GM12873 (cell line): ENCODE data around the gene CNTNAP2.

Experiments used
- CTCF ChIP-seq: IDR thresholded peaks from 2 replicates; pipeline ENCODE4 v1.5.1; 2012; ENCODE audit warnings: low read depth, mild to moderate bottlenecking, moderate library complexity, low read length, control low read depth; ENCODE audit not compliant: insufficient read depth; ENCODE audit errors: missing control alignments

The CNTNAP2 gene

GRCh38 chr7:147759327-147759943 is 1642.8 kb downstream of the CNTNAP2 start:
- TF ChIP-seq CTCF = no peak

GRCh38 chr7:147765301-147765700 is 1648.7 kb downstream of the CNTNAP2 start:
- no peak for TF ChIP-seq CTCF

- TF ChIP-seq CTCF = no peak
Measured at GRCh38 chr7:147771344-147771743, 1654.7 kb downstream of the CNTNAP2 start.

- no peak for TF ChIP-seq CTCF
Measured at GRCh38 chr7:147774461-147774860, 1657.9 kb downstream of the CNTNAP2 start.

GRCh38 chr7:147775516-147776284 is 1659.1 kb downstream of the CNTNAP2 start:
- TF ChIP-seq CTCF = no peak

GRCh38 chr7:147777309-147777708 is 1660.7 kb downstream of the CNTNAP2 start:
- TF ChIP-seq CTCF = no peak

- TF ChIP-seq CTCF = no peak
Measured at GRCh38 chr7:147779949-147780348, 1663.3 kb downstream of the CNTNAP2 start.
